WTC11 (cell line): ENCODE data around the gene RSPH9. TPM values are rescaled to one million over a fixed set of nuclear protein-coding genes. Genes with fewer than 3 reads are reported as not detected.
A peak's percentile ranks its signal among the peaks of the same experiment; 100 is the strongest.

Source experiments
- ATAC-seq: fragments of 200-7000 bp; cut with Tn5 transposase; 2 replicates; pipeline ENCODE4 v1.10.0; 2021; ENCODE audit warnings: mild to moderate bottlenecking, moderate library complexity
- CTCF ChIA-PET: fragments of 300-600 bp; sonication (Branson Sonifier 250); formaldehyde crosslinking; loops from one replicate; lab custom pipeline; 2021; ENCODE audit warnings: antibody characterized with exemption; lab: Charles Lee
- POLR2A ChIA-PET: fragments of 350-600 bp; sonication (Branson Sonifier 250); formaldehyde crosslinking; loops from one replicate; lab custom pipeline; 2021; ENCODE audit warnings: antibody characterized with exemption; lab: Charles Lee
- DNase-seq: peaks from one replicate; pipeline ENCODE4 v3.0.0; 2021; ENCODE audit warnings: low spot score
- H3K27ac Mint-ChIP-seq: 2 replicates; pipeline ENCODE4 v1.8.0; 2021; ENCODE audit warnings: mixed read lengths
- H3K27me3 Mint-ChIP-seq: 2 replicates; pipeline ENCODE4 v1.8.0; 2021; ENCODE audit warnings: low read depth, mild to moderate bottlenecking, moderate library complexity, mixed read lengths
- H3K36me3 Mint-ChIP-seq: 2 replicates; pipeline ENCODE4 v1.8.0; 2021; ENCODE audit warnings: mixed read lengths
- H3K4me1 Mint-ChIP-seq: 2 replicates; pipeline ENCODE4 v1.8.0; 2022; ENCODE audit warnings: mixed read lengths
- H3K4me3 Mint-ChIP-seq: 2 replicates; pipeline ENCODE4 v1.8.0; 2021; ENCODE audit warnings: mild to moderate bottlenecking, moderate library complexity, mixed read lengths
- H3K9me3 Mint-ChIP-seq: 2 replicates; pipeline ENCODE4 v1.8.0; 2021; ENCODE audit warnings: mixed read lengths
- AFF4 ChIP-seq: sonication (generic); formaldehyde crosslinking; IDR thresholded peaks from 2 replicates; pipeline ENCODE4 v1.8.1; 2023; ENCODE audit warnings: mild to moderate bottlenecking, missing genetic modification reagents, borderline replicate concordance
- CREB1 ChIP-seq: sonication (generic); formaldehyde crosslinking; IDR thresholded peaks from 2 replicates; pipeline ENCODE4 v1.8.0; 2023; ENCODE audit warnings: mild to moderate bottlenecking, missing genetic modification reagents
- CREM ChIP-seq: sonication (generic); formaldehyde crosslinking; IDR thresholded peaks from 2 replicates; pipeline ENCODE4 v1.8.1; 2022; ENCODE audit warnings: mild to moderate bottlenecking, missing genetic modification reagents, moderate library complexity
- ERG ChIP-seq: fragments of 250-450 bp; sonication (Bioruptor Pico); IDR thresholded peaks from 2 replicates; pipeline ENCODE4 v1.8.0; 2021; ENCODE audit warnings: mild to moderate bottlenecking
- FOXK1 ChIP-seq: sonication (generic); formaldehyde crosslinking; IDR thresholded peaks from 2 replicates; pipeline ENCODE4 v1.8.0; 2022; ENCODE audit warnings: mild to moderate bottlenecking, moderate library complexity, missing genetic modification reagents
- FOXP4 ChIP-seq: sonication (generic); formaldehyde crosslinking; IDR thresholded peaks from 2 replicates; pipeline ENCODE4 v1.8.0; 2022; ENCODE audit warnings: mild to moderate bottlenecking, missing genetic modification reagents
- HMGXB4 ChIP-seq: sonication (generic); formaldehyde crosslinking; IDR thresholded peaks from 2 replicates; pipeline ENCODE4 v1.8.1; 2023; ENCODE audit warnings: mild to moderate bottlenecking, moderate library complexity, missing genetic modification reagents
- JUN ChIP-seq: sonication (generic); formaldehyde crosslinking; IDR thresholded peaks from 2 replicates; pipeline ENCODE4 v1.8.0; 2023; ENCODE audit warnings: mild to moderate bottlenecking, missing genetic modification reagents
- MAX ChIP-seq: sonication (generic); formaldehyde crosslinking; IDR thresholded peaks from 2 replicates; pipeline ENCODE4 v1.8.0; 2022; ENCODE audit warnings: mild to moderate bottlenecking, missing genetic modification reagents
- MYBL2 ChIP-seq: sonication (generic); formaldehyde crosslinking; IDR thresholded peaks from 2 replicates; pipeline ENCODE4 v1.8.1; 2023; ENCODE audit warnings: mild to moderate bottlenecking, moderate library complexity, missing genetic modification reagents
- NFYB ChIP-seq: sonication (generic); formaldehyde crosslinking; conservative IDR thresholded peaks from 2 replicates; pipeline ENCODE4 v1.8.0; 2022; ENCODE audit warnings: low read depth, missing genetic modification reagents
- USF1 ChIP-seq: sonication (generic); formaldehyde crosslinking; IDR thresholded peaks from 2 replicates; pipeline ENCODE4 v1.8.0; 2022; ENCODE audit warnings: mild to moderate bottlenecking, missing genetic modification reagents
- USF2 ChIP-seq: sonication (generic); formaldehyde crosslinking; IDR thresholded peaks from 2 replicates; pipeline ENCODE4 v1.8.1; 2023; ENCODE audit warnings: mild to moderate bottlenecking, missing genetic modification reagents, moderate library complexity
- ZBTB43 ChIP-seq: sonication (generic); formaldehyde crosslinking; IDR thresholded peaks from 2 replicates; pipeline ENCODE4 v1.8.1; 2023; ENCODE audit warnings: mild to moderate bottlenecking, missing genetic modification reagents
- ZNF219 ChIP-seq: sonication (generic); formaldehyde crosslinking; IDR thresholded peaks from 2 replicates; pipeline ENCODE4 v1.8.0; 2023; ENCODE audit warnings: missing genetic modification reagents, mild to moderate bottlenecking, borderline replicate concordance
- ZNF263 ChIP-seq: sonication (generic); formaldehyde crosslinking; IDR thresholded peaks from 2 replicates; pipeline ENCODE4 v1.8.1; 2022; ENCODE audit warnings: low read depth, mild to moderate bottlenecking, moderate library complexity, missing genetic modification reagents
- ZNF423 ChIP-seq: fragments of 250-450 bp; sonication (Bioruptor Pico); IDR thresholded peaks from 2 replicates; pipeline ENCODE4 v2.1.2; 2022; ENCODE audit warnings: mild to moderate bottlenecking, moderate library complexity
- total RNA-seq: library from RNA; stranded (reverse); gene quantifications from 3 replicates; pipeline ENCODE4 v1.2.3, GENCODE V29; 2021

RSPH9 gene
- total RNA-seq, 1 experiment from 2014 or later, result 0.35 TPM

GRCh38 chr6:43702534-43703440 lies 58.0 kb downstream of the RSPH9 start:
- Mint-ChIP-seq H3K4me3 (peak overlapping the region; percentile 51), H3K9me3 (no peaks in the 10 kb centered on the region), H3K27ac (peak overlapping the region; percentile 99), H3K27me3 (no peaks in the 10 kb centered on the region; the same call in 1 of the 2 replicates), H3K36me3 (no peaks in the 10 kb centered on the region; the same call in 1 of the 2 replicates), H3K4me1 (peaks cover 85% of the 10 kb centered on the region)
- peak; percentile 86 for ATAC-seq
- DNase-seq, result peak; percentile 95
- TF ChIP-seq FOXK1 (CRISPR knock-in tag) (peak; percentile 60; the same call in 1 of the 2 replicates), ZNF263 (CRISPR knock-in tag) (peak; percentile 96), MYBL2 (CRISPR knock-in tag) (peak; percentile 28; the same call in 1 of the 2 replicates), ZNF219 (CRISPR knock-in tag) (no peak), FOXP4 (peak; percentile 19; the same call in 1 of the 2 replicates), ZBTB43 (CRISPR knock-in tag) (peak; percentile 87; the same call in 1 of the 2 replicates), CREM (0 out of 2 replicates have a peak, but pooled peaks have one; percentile 73), CREB1 (CRISPR knock-in tag) (no peak), ERG (CRISPR knock-in tag) (no peak), USF2 (CRISPR knock-in tag) (peak; percentile 62; the same call in 1 of the 2 replicates), ZNF423 (peak; percentile 76), MAX (CRISPR knock-in tag) (0 out of 2 replicates have a peak, but pooled peaks have one; percentile 9), USF1 (CRISPR knock-in tag) (peak; percentile 71; the same call in 1 of the 2 replicates)
- CTCF ChIA-PET, result interaction anchor here (0.8 to 3.9 kb wide), 4 partner anchors 35 to 376 kb away, joined by 3 to 24 read pairs (median 4); no protein-coding TSS in a partner anchor
- POLR2A ChIA-PET, result interaction anchor here (0.6 to 1.3 kb wide), 5 partner anchors 9 to 73 kb away, joined by 3 to 5 read pairs (median 4); partner anchors contain the start of genes GTPBP2, RSPH9 and VEGFA

- POLR2A ChIA-PET, result interaction anchor here (0.6 to 1.3 kb wide), 4 partner anchors 58 to 74 kb away, joined by 3 to 5 read pairs (median 4); partner anchors contain the start of genes GTPBP2, RSPH9 and VEGFA
- no peaks in the 10 kb centered on the region for H3K36me3 Mint-ChIP-seq
- H3K9me3 Mint-ChIP-seq, result no peaks in the 10 kb centered on the region
- H3K4me1 Mint-ChIP-seq, result peaks cover 79% of the 10 kb centered on the region
- no peak overlapping the region for H3K4me3 Mint-ChIP-seq
- CTCF ChIA-PET, result interaction anchor here (0.8 to 3.9 kb wide), 4 partner anchors 36 to 375 kb away, joined by 3 to 24 read pairs (median 4); no protein-coding TSS in a partner anchor
- DNase-seq (no peak), ATAC-seq (no peak)
- H3K27ac Mint-ChIP-seq, result peak overlapping the region; percentile 99
- H3K27me3 Mint-ChIP-seq, result no peaks in the 10 kb centered on the region; the same call in 1 of the 2 replicates
- TF ChIP-seq JUN (CRISPR knock-in tag) (no peak), HMGXB4 (CRISPR knock-in tag) (no peak), NFYB (no peak), AFF4 (CRISPR knock-in tag) (no peak)
Observed at GRCh38 chr6:43703512-43704429, 58.9 kb downstream of the RSPH9 start.
